ENCODE data around the gene ABCB10. TPM values are rescaled to one million over a fixed set of nuclear protein-coding genes. Genes with fewer than 3 reads are reported as not detected.

The ABCB10 gene
- total RNA-seq, 2 donors from 2014 or later: 11.0 to 21.9 TPM

DNA sequence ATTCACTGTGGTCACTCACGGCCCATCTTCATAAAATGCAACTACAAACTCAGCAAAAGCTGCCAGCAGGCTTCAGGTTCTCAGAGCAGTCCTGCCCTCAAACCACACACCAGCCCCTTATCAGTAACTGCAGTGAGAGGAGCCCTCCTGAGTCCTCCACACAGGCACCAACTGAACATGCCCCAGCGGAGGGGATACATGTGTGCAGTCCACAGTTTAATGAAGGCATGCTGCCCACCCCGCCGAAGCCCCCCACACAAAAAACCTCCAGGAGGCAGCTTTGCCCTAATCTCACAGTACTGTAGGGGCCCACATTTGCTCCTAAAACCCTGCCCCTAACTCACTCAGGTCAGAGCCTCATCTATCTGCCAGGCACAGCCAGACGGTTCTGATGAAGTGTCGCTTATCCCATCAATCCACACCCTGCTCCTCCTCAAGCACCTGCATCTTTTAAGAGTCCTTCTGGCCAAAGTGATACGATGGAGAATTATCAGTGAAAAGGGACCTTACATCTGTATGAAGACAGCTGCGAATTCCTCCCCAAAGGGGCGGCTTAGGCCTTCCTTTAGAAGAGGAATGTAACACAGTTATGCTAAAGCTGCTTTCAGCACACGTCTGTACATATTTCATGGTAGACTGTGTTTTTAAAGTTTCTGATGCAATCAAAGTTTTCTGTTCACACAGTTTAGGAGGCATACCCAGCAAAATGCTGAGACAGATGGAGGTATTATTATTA, 3.5 kb downstream of the ABCB10 start:
- Histone ChIP-seq H3K4me1 (replicated peaks) (no peaks in the 10 kb centered on the region), H3K27ac (no peak overlapping the region), H3K4me3 (no peak overlapping the region), H3K27me3 (replicated peaks; ENCODE audit: insufficient read depth) (no peaks in the 10 kb centered on the region), H3K9me3 (no peaks in the 10 kb centered on the region), H3K36me3 (no peaks in the 10 kb centered on the region)
- no peak for DNase-seq (ENCODE audit: low spot score)
- WGBS: 84% methylated on average over 10 of the region's 10 CpGs
- intact Hi-C loops (cut with DNase I): loop anchor here (5.0 kb wide), 1 partner anchor 42 kb away; no protein-coding TSS in a partner anchor
- TF ChIP-seq POLR2A (IDR thresholded peaks at IDR 0.05): no peak
- no peak for TF ChIP-seq POLR2AphosphoS5 (IDR thresholded peaks at IDR 0.05)
- TF ChIP-seq CTCF (IDR thresholded peaks at IDR 0.05): no peak

- TF ChIP-seq POLR2AphosphoS5 (IDR thresholded peaks at IDR 0.05) (peak; percentile 40), POLR2A (IDR thresholded peaks at IDR 0.05) (no peak)
- H3K27me3 ChIP-seq (replicated peaks; ENCODE audit: insufficient read depth): no peaks in the 10 kb centered on the region
- H3K4me1 ChIP-seq (replicated peaks): peaks cover 4% of the 10 kb centered on the region
- 82% methylated on average over 7 of the region's 7 CpGs for WGBS
- H3K36me3 ChIP-seq: no peaks in the 10 kb centered on the region
- intact Hi-C loops (cut with DNase I): no loop called here
- no peaks in the 10 kb centered on the region for H3K9me3 ChIP-seq
- no peak overlapping the region for H3K27ac ChIP-seq
- no peak for DNase-seq (ENCODE audit: low spot score)
- H3K4me3 ChIP-seq: no peak overlapping the region
Observed at GRCh38 chr1:229553621-229554130, 4.8 kb downstream of the ABCB10 start.

GRCh38 chr1:229552732-229553131, 5.8 kb downstream of the ABCB10 start:
- no peak overlapping the region for H3K27ac ChIP-seq

GRCh38 chr1:229550812-229551567, 7.5 kb downstream of the ABCB10 start:
- TF ChIP-seq CTCF (IDR thresholded peaks at IDR 0.05): no peak
- no peak for TF ChIP-seq POLR2A (IDR thresholded peaks at IDR 0.05)
- TF ChIP-seq POLR2AphosphoS5 (IDR thresholded peaks at IDR 0.05): no peak
- 36% methylated on average over 3 of the region's 3 CpGs for WGBS
- Histone ChIP-seq H3K4me1 (replicated peaks) (peaks cover 4% of the 10 kb centered on the region), H3K36me3 (no peaks in the 10 kb centered on the region), H3K27me3 (replicated peaks; ENCODE audit: insufficient read depth) (no peaks in the 10 kb centered on the region), H3K4me3 (no peak overlapping the region), H3K9me3 (no peaks in the 10 kb centered on the region), H3K27ac (no peak overlapping the region)
- DNase-seq (ENCODE audit: low spot score): no peak
- intact Hi-C loops (cut with DNase I): no loop called here

More at GRCh38 chr1:229552732-229553131, 5.8 kb downstream of the ABCB10 start:
- Histone ChIP-seq H3K4me1 (replicated peaks) (peaks cover 4% of the 10 kb centered on the region), H3K27me3 (replicated peaks; ENCODE audit: insufficient read depth) (no peaks in the 10 kb centered on the region), H3K9me3 (no peaks in the 10 kb centered on the region), H3K36me3 (no peaks in the 10 kb centered on the region), H3K4me3 (no peak overlapping the region)
- 73% methylated on average over 5 of the region's 5 CpGs for WGBS
- intact Hi-C loops (cut with DNase I): no loop called here
- TF ChIP-seq POLR2AphosphoS5 (IDR thresholded peaks at IDR 0.05) (no peak), CTCF (IDR thresholded peaks at IDR 0.05) (no peak), POLR2A (IDR thresholded peaks at IDR 0.05) (no peak)
- no peak for DNase-seq (ENCODE audit: low spot score)

DNA sequence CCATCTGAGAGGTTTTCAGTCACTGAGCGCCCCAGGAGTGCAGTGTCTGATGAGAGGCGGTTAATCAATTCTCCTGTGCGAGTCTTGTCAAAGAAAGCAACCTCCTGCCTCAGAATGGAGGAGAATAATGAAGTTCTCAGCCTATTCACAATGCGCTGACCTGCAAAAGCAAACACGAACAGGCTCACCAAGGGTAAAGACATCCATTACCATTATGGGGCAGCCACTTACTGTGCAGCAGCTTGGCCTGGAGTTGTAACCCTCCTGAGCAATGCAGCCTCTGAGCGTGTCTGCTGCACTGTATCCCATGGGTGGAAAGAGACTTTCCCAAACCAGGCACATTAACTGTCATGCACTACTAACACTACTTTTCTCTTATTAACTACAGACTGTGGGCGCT, 11.0 kb downstream of the ABCB10 start:
- no peak overlapping the region for H3K27ac ChIP-seq
- DNase-seq (ENCODE audit: low spot score): no peak
- whole genome bisulfite sequencing: 84% methylated on average over 7 of the region's 7 CpGs
- H3K4me1 ChIP-seq (replicated peaks): peaks cover 4% of the 10 kb centered on the region
- no peaks in the 10 kb centered on the region for H3K27me3 ChIP-seq (replicated peaks; ENCODE audit: insufficient read depth)
- no peak overlapping the region for H3K4me3 ChIP-seq
- intact Hi-C loops (cut with DNase I): no loop called here
- TF ChIP-seq CTCF (IDR thresholded peaks at IDR 0.05) (no peak), POLR2A (IDR thresholded peaks at IDR 0.05) (no peak), POLR2AphosphoS5 (IDR thresholded peaks at IDR 0.05) (no peak)
- H3K36me3 ChIP-seq: no peaks in the 10 kb centered on the region
- no peaks in the 10 kb centered on the region for H3K9me3 ChIP-seq

Data from prostate gland (tissue), 2 donors.